Stimulated activated CD4-positive, alpha-beta T cell treated with anti-CD3 and anti-CD28 coated beads, Interleukin-15, amount 100 ng/mL, for 48 hours (primary cell): ENCODE data around the gene PLCG2.
"Not testable (repeated sequence)": the region's sequence is repeated elsewhere in the genome, so short reads cannot be mapped to it uniquely, and the experiment has no call there.

Source experiments
- DNase-seq, 2 donors: peaks; one replicate each; pipeline ENCODE4 v3.0.0-alpha.2; 2020; ENCODE audit warnings: low read depth in 2 of 2

Gene PLCG2

DNA sequence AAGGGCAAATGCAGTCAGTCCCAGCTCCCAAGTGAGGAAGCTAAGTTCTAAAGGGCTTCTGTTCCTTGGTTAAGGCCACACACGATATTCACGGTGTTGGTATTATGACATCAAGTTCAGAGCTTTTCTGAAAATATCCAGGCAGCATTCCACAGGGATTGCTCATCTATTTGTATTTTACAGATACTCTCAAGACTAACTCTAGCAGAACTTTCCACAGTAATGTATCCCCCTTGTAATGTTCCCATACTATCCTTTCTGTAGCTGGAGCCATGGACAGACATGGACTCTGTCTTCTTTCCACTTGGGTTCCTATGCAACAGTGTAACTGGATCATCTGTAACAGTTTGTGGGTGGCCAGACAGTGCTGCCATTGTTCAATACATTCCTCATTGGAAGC is 218.6 kb downstream of the PLCG2 start:
- DNase-seq, result no peak

GRCh38 chr16:82002831-82003230 is 223.7 kb downstream of the PLCG2 start:
- no peak for DNase-seq

DNA sequence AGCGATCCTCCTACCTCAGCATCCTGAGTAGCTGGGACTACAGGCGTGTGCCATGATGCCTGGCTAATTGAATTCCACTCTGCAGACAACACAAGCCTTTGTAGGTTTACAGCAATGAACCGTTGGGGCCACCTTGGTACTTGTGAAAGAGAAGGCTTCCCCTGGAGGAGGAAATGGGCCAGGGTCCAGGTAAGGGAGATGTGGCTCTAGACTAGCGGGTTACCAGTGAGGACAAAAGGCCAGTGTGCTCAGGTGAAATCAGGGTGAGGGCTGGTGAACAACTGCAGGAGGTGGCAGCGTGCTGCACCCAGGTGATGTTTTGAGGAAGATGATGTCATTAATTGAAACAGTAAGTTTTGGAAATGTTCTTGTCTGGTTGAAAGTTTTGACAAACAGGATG is 225.5 kb downstream of the PLCG2 start:
- DNase-seq, result no peak

DNA sequence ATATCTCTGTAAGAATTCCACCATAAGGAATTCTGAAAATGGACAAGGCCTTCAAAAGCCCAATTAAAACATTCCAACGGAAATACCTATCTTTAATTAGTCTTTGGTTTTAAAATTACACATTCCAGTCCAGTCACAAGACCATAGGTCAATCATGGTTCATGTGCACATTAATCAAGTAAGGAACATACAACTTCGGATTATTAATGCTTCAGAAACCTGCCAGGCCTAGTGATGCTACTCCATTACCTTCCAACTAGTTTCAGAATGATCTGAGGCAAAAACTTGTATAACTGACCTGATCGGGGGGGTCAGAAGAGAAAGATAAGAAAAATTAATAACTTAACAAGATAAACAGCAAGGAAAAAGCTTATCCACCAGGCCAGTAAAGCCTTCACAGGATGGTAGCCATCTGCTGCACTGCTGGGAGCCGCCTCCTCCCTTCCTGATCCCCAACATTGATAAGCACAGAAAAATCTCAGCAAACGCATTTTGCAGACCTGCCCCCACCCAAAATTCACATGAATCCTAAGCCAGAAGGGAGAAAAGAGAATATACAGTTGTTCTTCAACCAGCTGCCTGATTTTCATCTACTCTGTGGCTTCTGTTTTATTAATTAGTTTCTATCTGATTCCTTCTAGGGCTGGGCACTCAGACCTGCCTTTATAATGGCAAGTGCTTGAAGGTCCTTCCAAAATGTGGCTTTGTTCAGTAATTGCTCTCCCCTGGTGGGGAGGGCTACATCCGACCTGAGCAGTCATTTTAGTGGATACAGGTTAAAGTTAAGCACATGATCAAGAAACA is 226.1 kb downstream of the PLCG2 start:
- DNase-seq, result no peak

DNA sequence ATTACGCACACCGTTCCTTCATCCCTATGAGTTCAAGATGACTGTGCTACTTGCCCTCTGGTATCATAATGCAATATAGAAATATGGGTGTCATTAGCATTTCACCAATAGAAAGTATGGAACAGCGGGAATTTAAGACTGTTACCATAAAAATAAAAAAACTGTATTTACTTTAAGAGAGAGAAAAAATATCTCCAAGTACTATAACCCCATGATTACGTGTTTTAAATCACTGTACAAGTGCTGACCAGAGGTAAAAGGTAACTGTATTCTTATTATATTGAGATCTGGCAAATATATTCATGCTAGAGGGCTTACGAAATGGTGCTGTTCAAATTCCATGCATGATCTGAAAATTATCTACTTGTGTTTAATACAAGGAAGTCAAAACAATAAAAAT is 226.9 kb downstream of the PLCG2 start:
- no peak for DNase-seq

GRCh38 chr16:82007189-82007588 is 228.1 kb downstream of the PLCG2 start:
- no peak for DNase-seq

DNA sequence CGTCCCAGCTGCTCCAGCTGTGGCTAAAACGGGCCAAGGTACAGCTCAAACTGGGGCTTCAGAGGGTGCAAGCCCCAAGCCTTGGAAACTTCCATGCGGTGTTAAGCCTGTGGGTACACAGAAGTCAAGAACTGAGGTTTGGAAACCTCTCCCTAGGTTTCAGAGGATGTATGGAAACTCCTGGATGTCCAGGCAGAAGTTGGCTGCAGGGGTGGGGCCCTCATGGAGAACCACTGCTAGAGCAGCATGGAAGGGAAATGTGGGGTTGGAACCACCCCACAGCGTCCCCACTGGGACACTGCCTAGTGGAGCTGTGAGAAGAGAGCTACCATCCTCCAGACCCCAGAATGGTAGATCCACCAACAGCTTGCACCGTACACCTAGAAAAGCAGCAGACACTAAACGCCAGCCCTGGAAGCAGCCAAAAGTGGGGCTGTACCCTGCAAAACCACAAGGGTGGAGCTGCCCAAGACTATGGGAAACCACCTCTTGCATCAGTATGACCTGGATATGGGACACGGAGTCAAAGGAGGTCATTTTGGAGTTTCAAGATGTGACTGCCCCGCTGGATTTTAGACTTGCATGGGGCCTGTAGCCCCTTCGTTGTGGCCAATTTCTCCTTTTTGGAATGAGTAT is 230.0 kb downstream of the PLCG2 start:
- DNase-seq, result no peak

GRCh38 chr16:82009789-82010188 is 230.7 kb downstream of the PLCG2 start:
- not testable (repeated sequence) for DNase-seq

GRCh38 chr16:82010649-82011048 is 231.6 kb downstream of the PLCG2 start:
- DNase-seq, result no peak

GRCh38 chr16:82011199-82011641 is 232.1 kb downstream of the PLCG2 start, which contains the start of gene SDR42E1:
TSS of gene SDR42E1 (minus strand) at chr16:82011470. CDS start at chr16:82000858, 10,612 bp downstream.
- DNase-seq, result peak; percentile 52 to 56
